Right atrium auricular region (tissue), 2 donors: ENCODE data around the gene MIGA2. TPM values are rescaled to one million over a fixed set of nuclear protein-coding genes. Genes with fewer than 3 reads are reported as not detected.

ENCODE experiments used
- DNase-seq: peaks from one replicate; pipeline ENCODE4 v3.0.0-alpha.2; 2019; ENCODE audit warnings: low spot score
- H3K27ac ChIP-seq, 2 donors: fragments of 200-600 bp; sonication (generic); 1 replicate in 1 of 2; 2 replicates in 1 of 2; pipeline ENCODE4 v1.5.1; 2016 to 2019
- H3K27me3 ChIP-seq, 2 donors: fragments of 200-600 bp; sonication (generic); one replicate each; pipeline versions ENCODE4 v1.5.1 to v1.6.0; 2017 to 2019
- H3K36me3 ChIP-seq: fragments of 200-600 bp; sonication (generic); one replicate; pipeline ENCODE4 v1.5.1; 2016
- H3K4me1 ChIP-seq, 2 donors: fragments of 200-600 bp; sonication (generic); one replicate each; pipeline versions ENCODE4 v1.5.1 to v1.6.0; 2017 to 2019
- H3K4me3 ChIP-seq, 2 donors: fragments of 200-600 bp; sonication (generic); 1 replicate in 1 of 2; 2 replicates in 1 of 2; pipeline ENCODE4 v1.5.1; 2017 to 2019; ENCODE audit warnings: mild to moderate bottlenecking in 1 of 2, moderate library complexity in 1 of 2
- H3K9me3 ChIP-seq, 2 donors: fragments of 200-600 bp; sonication (generic); one replicate each; pipeline ENCODE4 v1.5.1; 2019
- CTCF ChIP-seq, 2 donors: fragments of 200-600 bp; sonication (generic); IDR thresholded peaks; one replicate each; pipeline ENCODE4 v1.5.1; 2019; ENCODE audit warnings: antibody characterized with exemption in 2 of 2
- total RNA-seq, 2 donors: library from RNA; depleted of rRNA; stranded (reverse); fragments of >200 nt; gene quantifications; one replicate each; pipeline ENCODE4 v1.1.0, GENCODE V29; 2016

MIGA2 gene
- total RNA-seq, 2 donors from 2014 or later, result 34.2 to 40.2 TPM

DNA sequence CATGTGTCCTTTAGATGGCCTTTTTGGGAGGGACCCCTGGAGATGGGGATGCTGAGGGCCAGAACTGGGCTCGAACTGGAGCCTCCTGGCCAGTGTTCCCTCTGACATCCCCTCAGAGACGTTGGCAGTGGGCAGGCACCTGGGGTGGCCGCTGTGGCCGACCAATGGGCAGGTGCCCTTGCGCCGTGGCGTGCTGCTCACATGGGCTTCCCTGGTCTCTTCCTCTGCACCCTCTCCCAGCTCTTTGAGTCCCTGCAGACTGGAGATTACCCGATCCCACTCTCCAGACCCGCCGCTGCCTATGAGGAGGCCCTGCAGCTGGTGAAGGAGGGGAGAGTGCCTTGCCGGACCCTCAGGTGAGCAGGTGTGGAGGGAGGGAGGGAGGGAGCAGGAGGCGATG lies 24.6 kb downstream of the MIGA2 start:
- Histone ChIP-seq H3K27ac (no peak overlapping the region), H3K9me3 (no peaks in the 10 kb centered on the region), H3K4me1 (no peaks in the 10 kb centered on the region), H3K27me3 (no peaks in the 10 kb centered on the region), H3K36me3 (peaks cover 77% of the 10 kb centered on the region), H3K4me3 (no peak overlapping the region)
- no peak for DNase-seq
- TF ChIP-seq CTCF (IDR thresholded peaks at IDR 0.05), result no peak

GRCh38 chr9:129063061-129063460 lies 26.6 kb downstream of the MIGA2 start:
- peaks cover 78% of the 10 kb centered on the region for H3K36me3 ChIP-seq

DNA sequence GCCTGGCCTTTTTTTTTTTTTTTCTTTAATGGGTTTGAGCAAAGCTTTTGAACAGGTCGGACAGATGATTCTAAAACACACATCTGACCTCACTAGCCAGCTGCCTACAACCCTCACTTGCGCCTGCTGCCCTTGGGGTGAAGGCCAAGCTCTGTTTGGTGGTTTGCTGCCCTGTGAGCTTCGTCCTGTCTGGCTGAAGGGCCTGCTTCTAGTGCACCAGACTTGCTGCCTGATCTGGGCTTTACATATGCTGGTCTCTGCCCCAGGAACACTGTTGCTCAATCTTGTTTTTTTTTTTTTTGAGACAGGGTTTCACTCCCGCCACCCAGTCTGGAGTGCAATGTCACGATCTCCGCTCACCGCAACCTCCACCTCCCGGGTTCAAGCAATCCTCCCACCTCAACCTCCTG lies 28.1 kb downstream of the MIGA2 start:
- TF ChIP-seq CTCF (IDR thresholded peaks at IDR 0.05), result no peak
- Histone ChIP-seq H3K27me3 (no peaks in the 10 kb centered on the region), H3K9me3 (no peaks in the 10 kb centered on the region), H3K4me3 (no peak overlapping the region), H3K27ac (no peak overlapping the region), H3K4me1 (peaks cover 0 to 11% of the 10 kb centered on the region in 2 donors), H3K36me3 (peaks cover 77% of the 10 kb centered on the region)
- DNase-seq, result no peak

More at GRCh38 chr9:129063061-129063460, 26.6 kb downstream of the MIGA2 start:
- Histone ChIP-seq H3K27ac (no peak overlapping the region), H3K9me3 (no peaks in the 10 kb centered on the region), H3K4me3 (no peak overlapping the region), H3K27me3 (no peaks in the 10 kb centered on the region), H3K4me1 (no peaks in the 10 kb centered on the region)
- DNase-seq, result no peak
- no peak for TF ChIP-seq CTCF (IDR thresholded peaks at IDR 0.05)

DNA sequence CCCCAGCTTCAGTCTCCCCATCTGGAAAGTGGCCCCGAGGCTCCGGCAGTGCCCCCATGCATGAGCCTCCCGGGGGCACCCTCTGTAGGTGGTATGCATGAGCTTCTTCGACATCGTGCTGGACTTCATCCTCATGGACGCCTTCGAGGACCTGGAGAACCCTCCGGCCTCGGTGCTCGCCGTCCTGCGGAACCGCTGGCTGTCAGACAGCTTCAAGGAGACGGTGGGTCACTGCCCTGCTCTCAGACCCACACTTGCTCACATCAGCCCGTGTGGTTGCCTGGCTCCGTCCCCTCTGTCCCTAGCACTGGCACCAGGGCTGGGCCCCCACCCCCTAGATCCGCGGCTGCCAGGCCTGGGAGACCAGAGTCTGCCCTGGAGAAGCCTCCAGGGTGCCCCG lies 31.7 kb downstream of the MIGA2 start:
- H3K9me3 ChIP-seq, result no peaks in the 10 kb centered on the region
- TF ChIP-seq CTCF (IDR thresholded peaks at IDR 0.05), result no peak
- H3K36me3 ChIP-seq, result peaks cover 42% of the 10 kb centered on the region
- peaks cover 0 to 19% of the 10 kb centered on the region in 2 donors for H3K4me1 ChIP-seq
- H3K4me3 ChIP-seq, result no peak overlapping the region
- no peaks in the 10 kb centered on the region for H3K27me3 ChIP-seq
- no peak overlapping the region for H3K27ac ChIP-seq
- no peak for DNase-seq

DNA sequence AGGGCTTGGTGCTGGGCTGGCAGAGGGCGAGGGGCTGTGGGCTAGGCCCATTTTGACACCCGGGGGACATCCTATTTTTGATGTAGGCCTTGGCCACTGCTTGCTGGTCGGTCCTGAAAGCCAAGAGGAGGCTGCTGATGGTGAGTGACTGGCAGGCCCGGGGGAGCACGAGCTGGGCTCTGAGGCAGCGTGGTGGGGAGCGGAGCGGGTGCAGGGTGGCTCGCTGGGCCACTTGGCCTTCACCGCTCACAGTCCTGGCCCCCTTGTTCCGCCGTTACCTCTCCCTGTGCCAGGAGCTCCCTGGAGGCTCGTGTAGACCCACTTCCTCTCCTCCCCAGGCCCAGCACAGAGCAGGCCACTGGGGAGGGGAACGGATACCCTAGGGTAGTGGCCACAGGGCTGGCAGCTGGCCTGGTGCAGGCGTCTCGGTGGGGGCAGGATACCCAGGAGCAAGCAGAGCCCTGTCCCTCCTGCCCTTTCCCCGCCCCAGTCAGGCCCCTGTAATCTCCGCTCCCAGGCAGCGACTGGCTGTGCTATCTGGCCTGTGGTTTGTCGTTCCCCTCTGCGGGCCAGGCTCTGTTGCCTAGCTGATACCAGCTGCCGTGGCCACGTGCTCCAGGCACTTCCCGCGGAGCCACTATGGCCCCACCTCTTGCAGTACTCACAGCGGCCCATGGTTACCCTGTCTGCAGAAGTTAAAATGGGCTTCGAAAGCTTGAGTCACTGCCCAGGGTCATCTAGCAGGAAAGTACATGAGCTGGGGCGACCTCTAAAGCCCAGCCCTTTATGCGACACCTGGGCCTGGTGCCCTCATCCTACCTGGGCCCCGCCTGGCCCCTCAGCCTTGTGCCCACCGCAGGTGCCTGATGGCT lies 32.8 kb downstream of the MIGA2 start:
- peak; percentile 70 for DNase-seq
- Histone ChIP-seq H3K4me1 (peaks cover 0 to 19% of the 10 kb centered on the region in 2 donors), H3K36me3 (peaks cover 33% of the 10 kb centered on the region), H3K4me3 (no peak overlapping the region), H3K27ac (peak overlapping the region; percentile 67 to 76), H3K9me3 (no peaks in the 10 kb centered on the region), H3K27me3 (no peaks in the 10 kb centered on the region)
- TF ChIP-seq CTCF (IDR thresholded peaks at IDR 0.05), result peak in 1 of 2 donors; percentile 20
